Stimulated activated effector memory CD8-positive, alpha-beta T cell treated with anti-CD3 and anti-CD28 coated beads, Interleukin-12 subunit alpha, Interleukin-12 subunit beta, amount 100 ng/mL, for 72 hours (primary cell): ENCODE results near the gene HPD.
A peak's percentile ranks its signal among the peaks of the same experiment; 100 is the strongest.

Experiments
- ATAC-seq: fragments of 150-1000 bp; cut with Tn5 transposase; 2 replicates; pipeline ENCODE4 v1.10.0; 2021
- DNase-seq, 2 donors: peaks; one replicate each; pipeline ENCODE4 v3.0.0; 2021 to 2022; ENCODE audit warnings: low spot score in 2 of 2
- H3K27ac Mint-ChIP-seq: one replicate; pipeline ENCODE4 v1.8.0; 2022; ENCODE audit warnings: mild to moderate bottlenecking, mixed read lengths
- H3K36me3 Mint-ChIP-seq: one replicate; pipeline ENCODE4 v1.8.0; 2022; ENCODE audit warnings: mild to moderate bottlenecking, mixed read lengths
- H3K4me1 Mint-ChIP-seq: one replicate; pipeline ENCODE4 v1.8.0; 2022; ENCODE audit warnings: mixed read lengths
- H3K4me3 Mint-ChIP-seq: one replicate; pipeline ENCODE4 v1.8.0; 2022; ENCODE audit warnings: mild to moderate bottlenecking, mixed read lengths
- H3K9me3 Mint-ChIP-seq: one replicate; pipeline ENCODE4 v1.8.0; 2022; ENCODE audit warnings: mixed read lengths

Gene HPD

GRCh38 chr12:121802485-121802842 is 56.2 kb downstream of the HPD start:
- Mint-ChIP-seq H3K4me1 (peaks cover 51% of the 10 kb centered on the region), H3K36me3 (peaks cover 74% of the 10 kb centered on the region), H3K4me3 (peak overlapping the region; percentile 97), H3K9me3 (no peaks in the 10 kb centered on the region), H3K27ac (peak overlapping the region; percentile 100)
- DNase-seq (no peak), ATAC-seq (no peak)

- Mint-ChIP-seq H3K9me3 (no peaks in the 10 kb centered on the region), H3K36me3 (peaks cover 74% of the 10 kb centered on the region), H3K4me1 (peaks cover 48% of the 10 kb centered on the region), H3K4me3 (peak overlapping the region; percentile 97), H3K27ac (peak overlapping the region; percentile 100)
- no peak for ATAC-seq
- DNase-seq: no peak
Measured at GRCh38 chr12:121801595-121802484, 56.8 kb downstream of the HPD start.

DNA sequence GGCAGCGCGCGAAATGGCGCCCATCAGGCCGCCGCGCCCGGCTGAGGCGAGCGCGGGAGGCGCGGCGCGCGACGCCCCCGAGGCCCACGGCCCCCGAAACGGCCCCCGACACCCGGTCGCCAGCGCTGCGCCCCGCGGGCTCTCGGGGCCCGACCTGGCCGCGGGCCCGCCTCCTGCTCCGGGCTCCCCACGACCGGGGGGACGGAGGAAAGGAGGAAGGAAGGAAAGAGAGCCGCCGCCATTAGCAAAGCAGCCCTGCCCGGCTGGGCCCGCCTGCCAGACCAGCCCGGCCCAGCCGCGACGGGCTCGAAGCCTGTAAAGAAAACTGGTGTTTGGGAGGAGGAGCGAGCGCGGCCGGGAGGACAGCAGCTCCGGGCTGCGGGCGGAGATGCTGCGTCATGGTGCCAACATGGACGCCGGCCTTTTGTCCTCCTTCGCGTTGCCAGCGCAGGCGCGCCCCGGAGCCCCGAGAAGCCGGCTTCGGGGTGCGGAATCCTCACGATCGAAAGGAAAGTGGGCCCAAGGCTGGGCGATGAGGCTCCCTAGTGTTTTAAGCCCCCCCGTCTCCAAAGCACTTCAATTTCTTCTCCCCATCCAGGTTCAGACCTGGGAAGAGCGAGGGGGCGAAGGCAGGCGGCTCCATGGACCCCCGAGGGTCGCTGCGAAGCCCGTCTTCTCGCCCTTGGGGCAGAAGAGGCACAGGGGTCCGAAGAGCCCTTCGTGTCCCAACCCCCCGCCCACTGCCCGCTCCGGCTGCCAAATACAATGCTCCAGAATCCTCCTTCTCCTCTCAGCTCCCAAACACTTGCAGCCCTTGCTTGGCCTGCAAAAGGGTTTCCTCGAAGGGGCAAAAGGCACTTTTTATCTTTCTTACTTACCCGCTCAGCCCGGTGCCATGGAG is 57.7 kb downstream of the HPD start:
- Mint-ChIP-seq H3K9me3 (no peaks in the 10 kb centered on the region), H3K4me3 (peak overlapping the region; percentile 97), H3K27ac (peak overlapping the region; percentile 100), H3K4me1 (peaks cover 39% of the 10 kb centered on the region), H3K36me3 (peaks cover 74% of the 10 kb centered on the region)
- DNase-seq (peak; percentile 50 to 85), ATAC-seq (peak; percentile 31)

- Mint-ChIP-seq H3K4me3 (peak overlapping the region; percentile 97), H3K9me3 (no peaks in the 10 kb centered on the region), H3K27ac (peak overlapping the region; percentile 100), H3K36me3 (peaks cover 75% of the 10 kb centered on the region), H3K4me1 (peaks cover 39% of the 10 kb centered on the region)
- DNase-seq (peak; percentile 77 to 88), ATAC-seq (peak; percentile 64)
Measured at GRCh38 chr12:121799842-121800693, 58.6 kb downstream of the HPD start.

DNA sequence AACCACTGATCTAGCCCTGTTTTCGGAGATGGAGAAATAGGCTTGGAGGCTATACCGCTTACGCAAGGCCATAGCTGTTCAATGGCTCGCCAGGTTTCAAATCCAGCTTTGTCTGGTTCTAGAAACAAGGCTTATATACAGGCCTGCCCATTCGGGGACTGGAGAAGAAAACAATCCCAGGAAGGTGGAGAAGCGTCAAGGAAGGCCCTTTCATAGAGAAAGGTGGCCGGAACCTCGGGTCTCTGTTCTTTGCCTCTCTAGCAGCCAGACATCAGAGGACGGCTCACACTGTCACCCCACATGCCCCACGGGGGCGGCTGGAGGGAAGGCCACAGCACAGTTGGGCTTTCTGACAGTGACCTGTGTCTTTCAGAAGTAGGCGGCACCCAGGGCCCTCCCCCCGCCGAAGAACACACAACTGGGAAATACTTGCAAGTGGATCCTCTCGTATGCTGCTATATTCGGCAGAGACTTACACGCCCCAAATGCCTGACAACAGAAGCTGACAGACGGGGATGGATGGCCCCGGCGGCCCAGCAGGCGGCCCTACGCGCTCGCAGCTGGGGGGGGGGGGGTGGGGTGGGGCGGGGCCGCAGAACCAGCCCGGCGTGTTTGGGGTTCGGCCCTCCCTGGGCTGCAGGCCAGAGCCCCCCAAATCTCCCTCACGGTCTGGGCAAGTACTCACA is 59.4 kb downstream of the HPD start:
- H3K36me3 Mint-ChIP-seq: peaks cover 83% of the 10 kb centered on the region
- no peaks in the 10 kb centered on the region for H3K9me3 Mint-ChIP-seq
- peaks cover 47% of the 10 kb centered on the region for H3K4me1 Mint-ChIP-seq
- H3K27ac Mint-ChIP-seq: peak overlapping the region; percentile 87
- peak overlapping the region; percentile 97 for H3K4me3 Mint-ChIP-seq
- DNase-seq: peak; percentile 34 to 77
- peak; percentile 33 for ATAC-seq

GRCh38 chr12:121798787-121799155 is 59.9 kb downstream of the HPD start:
- peak overlapping the region; percentile 97 for H3K4me3 Mint-ChIP-seq
- H3K4me1 Mint-ChIP-seq: peaks cover 50% of the 10 kb centered on the region
- peak overlapping the region; percentile 87 for H3K27ac Mint-ChIP-seq
- ATAC-seq: no peak
- peaks cover 87% of the 10 kb centered on the region for H3K36me3 Mint-ChIP-seq
- no peaks in the 10 kb centered on the region for H3K9me3 Mint-ChIP-seq
- no peak for DNase-seq

DNA sequence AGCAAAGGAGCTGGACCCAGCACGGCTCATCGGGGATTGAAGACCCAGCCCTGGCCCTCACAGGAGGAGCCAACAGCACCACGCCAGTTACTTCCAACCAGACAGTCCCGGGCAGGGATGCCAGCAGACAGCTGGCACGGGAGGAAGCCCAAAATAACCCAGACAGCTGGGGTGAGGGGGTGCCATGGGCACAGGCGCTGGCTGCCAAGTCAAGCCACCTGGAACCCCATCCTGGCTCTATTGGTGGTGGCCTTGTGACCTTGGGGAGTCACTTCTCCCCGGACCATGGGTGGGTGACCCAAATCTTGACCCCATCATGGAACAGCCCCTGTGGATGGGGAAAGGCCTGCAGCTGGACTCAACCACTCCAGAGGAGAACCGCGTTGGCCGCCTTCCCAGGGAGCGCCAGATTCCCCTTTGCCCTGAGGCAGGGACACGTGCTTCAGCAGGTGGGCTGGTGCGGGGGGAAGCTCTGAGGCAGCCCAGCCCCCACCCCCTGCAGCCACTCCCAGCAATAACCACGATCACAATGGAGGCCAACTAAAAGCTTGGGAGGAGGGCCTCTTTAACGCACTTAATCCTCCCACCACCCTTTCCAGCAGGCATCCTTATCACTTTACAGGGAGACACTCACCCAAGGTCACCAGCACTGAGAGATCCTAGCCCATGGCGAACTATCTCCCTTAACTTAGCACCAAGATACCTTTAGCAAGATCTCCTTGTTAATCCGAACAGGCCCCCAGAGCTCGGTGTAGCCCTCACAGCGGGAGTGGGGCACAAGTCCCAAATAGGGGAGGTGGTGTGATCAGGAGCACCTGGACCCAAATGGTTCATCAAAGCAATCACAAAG is 60.5 kb downstream of the HPD start:
- no peak for ATAC-seq

GRCh38 chr12:121796855-121797751 is 61.6 kb downstream of the HPD start:
- Mint-ChIP-seq H3K4me1 (peaks cover 48% of the 10 kb centered on the region), H3K27ac (peak overlapping the region; percentile 87)

More for the DNA sequence above, 60.5 kb downstream of the HPD start:
- H3K36me3 Mint-ChIP-seq: peaks cover 84% of the 10 kb centered on the region
- peak overlapping the region; percentile 97 for H3K4me3 Mint-ChIP-seq
- peak overlapping the region; percentile 87 for H3K27ac Mint-ChIP-seq
- H3K9me3 Mint-ChIP-seq: no peaks in the 10 kb centered on the region
- DNase-seq: no peak
- peaks cover 50% of the 10 kb centered on the region for H3K4me1 Mint-ChIP-seq

GRCh38 chr12:121795034-121795968 is 63.4 kb downstream of the HPD start:
- peak overlapping the region; percentile 91 for H3K4me3 Mint-ChIP-seq
- H3K27ac Mint-ChIP-seq: peak overlapping the region; percentile 79
- peaks cover 59% of the 10 kb centered on the region for H3K4me1 Mint-ChIP-seq
- DNase-seq: peak; percentile 83 to 93
- peaks cover 83% of the 10 kb centered on the region for H3K36me3 Mint-ChIP-seq
- peak; percentile 22 for ATAC-seq
- no peaks in the 10 kb centered on the region for H3K9me3 Mint-ChIP-seq

More at GRCh38 chr12:121796855-121797751, 61.6 kb downstream of the HPD start:
- no peak for ATAC-seq
- Mint-ChIP-seq H3K9me3 (no peaks in the 10 kb centered on the region), H3K4me3 (peak overlapping the region; percentile 97), H3K36me3 (peaks cover 80% of the 10 kb centered on the region)
- DNase-seq: no peak

GRCh38 chr12:121794534-121795033 is 64.1 kb downstream of the HPD start:
- Mint-ChIP-seq H3K4me1 (peaks cover 67% of the 10 kb centered on the region), H3K4me3 (peak overlapping the region; percentile 91), H3K36me3 (peaks cover 86% of the 10 kb centered on the region), H3K9me3 (no peaks in the 10 kb centered on the region), H3K27ac (peak overlapping the region; percentile 79)
- DNase-seq: no peak
- peak; percentile 19 for ATAC-seq

- no peaks in the 10 kb centered on the region for H3K9me3 Mint-ChIP-seq
- DNase-seq: peak; percentile 98 to 99
- H3K36me3 Mint-ChIP-seq: peaks cover 86% of the 10 kb centered on the region
- peaks cover 69% of the 10 kb centered on the region for H3K4me1 Mint-ChIP-seq
- peak; percentile 77 for ATAC-seq
- H3K27ac Mint-ChIP-seq: peak overlapping the region; percentile 79
- H3K4me3 Mint-ChIP-seq: peak overlapping the region; percentile 91
Measured at GRCh38 chr12:121793838-121794533, 64.7 kb downstream of the HPD start.
